GM21529 (cell line): ENCODE results near the gene HPGDS.

ENCODE experiments used
- ATAC-seq: cut with Tn5 transposase; IDR thresholded peaks from one replicate; pipeline ENCODE4 v1.9.1; 2021; ENCODE audit not compliant: unreplicated experiment

The HPGDS gene

DNA sequence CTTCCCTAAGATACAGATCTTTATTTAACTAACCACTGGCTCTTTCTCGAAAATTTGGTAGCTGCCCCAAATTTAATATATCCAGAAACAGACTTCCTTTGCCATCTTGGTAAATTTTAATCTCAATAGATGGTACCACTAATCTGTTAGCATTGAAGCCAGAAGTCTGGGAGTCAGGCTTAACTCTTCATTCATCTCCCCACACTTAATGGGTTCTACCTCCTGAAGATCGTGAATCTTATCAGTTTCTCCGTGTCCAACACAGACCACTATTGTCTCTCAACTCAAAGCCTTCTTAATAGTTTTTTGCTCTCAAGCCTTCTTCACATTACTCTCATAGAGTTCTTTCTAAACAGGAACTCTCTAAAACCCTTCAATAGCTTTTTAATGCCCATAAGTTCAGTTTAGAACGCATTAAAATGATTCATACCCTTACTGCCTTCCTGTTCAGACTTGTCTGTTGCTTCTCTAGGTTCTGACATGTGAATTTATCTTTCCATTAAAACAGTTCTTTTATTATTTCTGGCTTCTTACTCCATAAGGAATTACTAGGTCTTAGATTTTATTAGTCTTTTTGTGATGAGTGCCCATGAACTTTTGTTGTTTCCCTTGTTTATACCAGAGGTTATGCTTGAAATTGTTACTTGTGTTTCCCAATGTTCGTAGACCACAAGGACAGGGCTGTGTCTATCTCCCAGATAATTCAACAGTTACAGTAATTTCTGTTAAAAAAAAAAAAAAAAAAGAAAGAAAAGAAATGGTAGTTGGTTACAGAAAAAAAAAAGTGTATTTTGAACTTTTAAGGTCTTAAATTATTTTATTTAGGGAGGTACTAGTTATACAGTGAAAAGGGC, 80.2 kb downstream of the HPGDS start:
- no peak for ATAC-seq

DNA sequence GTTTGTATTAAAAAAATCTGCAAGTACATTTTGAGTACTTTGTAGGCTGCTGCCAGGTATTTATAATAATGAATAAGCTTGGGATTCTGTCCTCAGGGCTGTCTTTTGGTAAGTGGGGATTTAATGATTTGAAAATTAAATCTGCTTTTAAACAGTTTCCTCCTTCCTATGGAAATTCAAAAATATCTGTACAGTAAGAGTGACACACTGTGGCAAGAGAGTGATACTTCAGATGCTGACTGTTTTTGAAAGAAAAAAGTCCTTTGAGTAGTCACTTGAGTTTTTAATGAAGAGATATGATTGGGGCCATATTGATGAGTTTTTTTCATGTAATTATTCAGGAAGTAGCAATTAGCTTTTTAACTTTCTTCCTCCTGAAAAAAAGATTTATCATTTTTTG, 85.8 kb downstream of the HPGDS start:
- ATAC-seq = no peak

- ATAC-seq = no peak
Measured at GRCh38 chr4:94256144-94256783, 86.4 kb downstream of the HPGDS start.

DNA sequence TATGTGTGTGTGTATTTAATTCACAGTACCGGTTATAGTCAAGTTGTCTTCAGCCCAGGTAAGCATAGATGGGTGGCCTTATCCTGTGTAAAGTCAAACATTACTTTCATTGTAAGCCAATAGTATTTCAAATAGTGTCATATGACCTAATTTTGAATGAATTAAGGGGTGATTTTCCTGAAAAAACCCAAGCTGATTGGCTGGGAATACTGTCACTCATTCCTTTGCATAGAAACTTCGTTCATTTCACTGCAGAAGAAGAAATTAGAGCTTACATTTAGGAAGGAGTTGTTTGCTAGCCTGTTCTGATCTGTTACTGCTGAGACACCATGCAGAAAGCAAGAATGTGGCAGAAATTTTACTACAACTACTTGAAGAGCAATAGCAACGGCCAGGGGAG, 89.6 kb downstream of the HPGDS start:
- ATAC-seq = no peak

- ATAC-seq = no peak
Measured at GRCh38 chr4:94251094-94251493, 91.5 kb downstream of the HPGDS start.
